Body of pancreas (tissue), 4 donors: ENCODE results near the gene CCDC85A.

ENCODE experiments used
- CTCF ChIP-seq, 7 experiments: fragments of 450-650 bp in 4 of 7; fragments of 200-600 bp in 3 of 7; sonication (generic) in 3 of 7; IDR thresholded peaks; one replicate each; pipeline ENCODE4 v1.5.1; 2016 to 2019; ENCODE audit warnings: antibody characterized with exemption in 7 of 7
- POLR2A ChIP-seq, 3 donors: fragments of 450-650 bp; IDR thresholded peaks; one replicate each; pipeline ENCODE4 v1.6.1; 2016; ENCODE audit warnings: antibody characterized with exemption in 3 of 3, mild to moderate bottlenecking in 2 of 3

GRCh38 chr2:56155188-56155587 is 28.6 kb upstream of the CCDC85A start:
- TF ChIP-seq POLR2A (IDR thresholded peaks at IDR 0.05): no peak
- TF ChIP-seq CTCF (IDR thresholded peaks at IDR 0.05): no peak
